Body of pancreas (tissue), 4 donors: Measurements from ENCODE around the gene TTLL10.

ENCODE experiments used
- POLR2A ChIP-seq, 3 donors: fragments of 450-650 bp; IDR thresholded peaks; one replicate each; pipeline ENCODE4 v1.6.1; 2016; ENCODE audit warnings: antibody characterized with exemption in 3 of 3, mild to moderate bottlenecking in 2 of 3
- TF ChIP-seq, protein P1 (sequence below), 7 experiments: fragments of 450-650 bp in 4 of 7; fragments of 200-600 bp in 3 of 7; sonication (generic) in 3 of 7; IDR thresholded peaks; one replicate each; pipeline ENCODE4 v1.5.1; 2016 to 2019; ENCODE audit warnings: antibody characterized with exemption in 7 of 7

- TF ChIP-seq, protein P1, sequence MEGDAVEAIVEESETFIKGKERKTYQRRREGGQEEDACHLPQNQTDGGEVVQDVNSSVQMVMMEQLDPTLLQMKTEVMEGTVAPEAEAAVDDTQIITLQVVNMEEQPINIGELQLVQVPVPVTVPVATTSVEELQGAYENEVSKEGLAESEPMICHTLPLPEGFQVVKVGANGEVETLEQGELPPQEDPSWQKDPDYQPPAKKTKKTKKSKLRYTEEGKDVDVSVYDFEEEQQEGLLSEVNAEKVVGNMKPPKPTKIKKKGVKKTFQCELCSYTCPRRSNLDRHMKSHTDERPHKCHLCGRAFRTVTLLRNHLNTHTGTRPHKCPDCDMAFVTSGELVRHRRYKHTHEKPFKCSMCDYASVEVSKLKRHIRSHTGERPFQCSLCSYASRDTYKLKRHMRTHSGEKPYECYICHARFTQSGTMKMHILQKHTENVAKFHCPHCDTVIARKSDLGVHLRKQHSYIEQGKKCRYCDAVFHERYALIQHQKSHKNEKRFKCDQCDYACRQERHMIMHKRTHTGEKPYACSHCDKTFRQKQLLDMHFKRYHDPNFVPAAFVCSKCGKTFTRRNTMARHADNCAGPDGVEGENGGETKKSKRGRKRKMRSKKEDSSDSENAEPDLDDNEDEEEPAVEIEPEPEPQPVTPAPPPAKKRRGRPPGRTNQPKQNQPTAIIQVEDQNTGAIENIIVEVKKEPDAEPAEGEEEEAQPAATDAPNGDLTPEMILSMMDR (IDR thresholded peaks at IDR 0.05), result no peak
- no peak for TF ChIP-seq POLR2A (IDR thresholded peaks at IDR 0.05)
Observed at GRCh38 chr1:1233567-1233892, 59.9 kb downstream of the TTLL10 start.
